DMS53 treated with DMSO at 0.1 percent for 48 hours (cell line): ENCODE results near the gene DNAL1.
"Not testable (repeated sequence)": the region's sequence is repeated elsewhere in the genome, so short reads cannot be mapped to it uniquely, and the experiment has no call there.

Experiments used
- DNase-seq: peaks from one replicate; lab custom pipeline; 2025; ENCODE audit not compliant: unreplicated experiment; lab: John Stamatoyannopoulos, UW

The DNAL1 gene

GRCh38 chr14:73644531-73645247, at the start of gene DNAL1:
Gene DNAL1 (plus strand): TSS chr14:73644986. CDS start chr14:73645040, 54 bp downstream.
- peak; percentile 68 for DNase-seq

- no peak for DNase-seq
These were observed 45.3 kb upstream of the DNAL1 start for GRCh38 chr14:73599499-73599898.

DNA sequence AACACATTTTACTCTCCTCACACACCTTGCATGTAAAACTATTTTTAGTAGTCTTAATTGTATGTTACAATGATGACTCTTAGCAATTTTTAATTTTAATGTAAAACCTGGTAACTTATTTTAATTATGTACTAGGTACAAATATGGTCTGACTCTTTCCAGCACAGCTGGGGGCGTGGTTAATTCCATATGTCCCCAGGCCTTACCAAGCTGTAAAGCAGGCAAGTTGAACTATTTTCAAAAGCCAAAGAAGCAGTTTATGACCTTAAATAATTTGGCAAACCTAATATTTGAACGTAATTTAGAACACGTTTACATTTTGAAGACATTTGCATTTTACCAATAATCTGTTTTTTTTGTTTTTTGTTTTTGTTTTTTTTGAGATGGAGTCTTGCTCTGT, 41.8 kb upstream of the DNAL1 start:
- no peak for DNase-seq

DNA sequence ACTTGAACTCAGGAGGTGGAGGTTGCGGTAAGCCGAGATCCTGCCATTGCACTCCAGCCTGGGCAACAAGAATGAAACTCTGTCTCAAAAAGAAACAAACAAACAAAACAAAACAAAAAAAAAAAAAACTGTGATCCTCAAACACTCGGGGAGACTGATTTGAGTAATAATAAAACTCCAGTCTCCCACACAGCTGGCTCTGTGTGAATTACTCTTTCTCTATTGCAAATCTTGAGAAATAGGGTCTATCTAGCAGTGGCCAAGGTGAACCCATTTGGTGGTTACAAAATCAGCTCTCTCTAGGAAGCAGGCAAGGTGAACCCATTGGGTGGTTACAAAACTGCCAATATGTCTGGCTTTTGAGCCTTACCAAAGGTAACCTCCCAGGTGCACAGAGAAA, 38.5 kb upstream of the DNAL1 start:
- no peak for DNase-seq

DNA sequence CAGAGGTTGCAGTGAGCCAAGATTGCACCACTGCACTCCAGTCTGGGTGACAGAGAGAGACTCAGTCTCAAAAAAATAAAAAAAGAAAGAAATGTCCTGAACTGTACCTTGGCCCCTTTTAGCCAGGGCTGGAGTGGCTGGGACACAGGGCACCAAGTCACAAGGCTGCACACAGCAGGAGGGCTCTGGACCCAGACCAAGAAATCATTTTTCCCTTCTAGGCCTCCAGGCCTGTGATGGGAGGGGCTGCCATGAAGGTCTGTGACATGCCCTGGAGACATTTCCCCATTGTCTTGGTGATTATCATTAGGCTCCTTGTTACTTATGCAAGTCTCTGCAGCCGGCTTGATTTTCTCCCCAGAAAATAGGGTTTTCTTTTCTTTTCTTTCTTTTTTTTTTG, 37.5 kb upstream of the DNAL1 start:
- no peak for DNase-seq

GRCh38 chr14:73610687-73611086, 34.1 kb upstream of the DNAL1 start:
- DNase-seq: no peak

- peak; percentile 49 for DNase-seq
These were observed 32.3 kb upstream of the DNAL1 start, which contains the start of gene ACOT6 for GRCh38 chr14:73612339-73613045. Gene ACOT6 (plus strand): TSS chr14:73612517. CDS start chr14:73612572, 55 bp downstream.

DNA sequence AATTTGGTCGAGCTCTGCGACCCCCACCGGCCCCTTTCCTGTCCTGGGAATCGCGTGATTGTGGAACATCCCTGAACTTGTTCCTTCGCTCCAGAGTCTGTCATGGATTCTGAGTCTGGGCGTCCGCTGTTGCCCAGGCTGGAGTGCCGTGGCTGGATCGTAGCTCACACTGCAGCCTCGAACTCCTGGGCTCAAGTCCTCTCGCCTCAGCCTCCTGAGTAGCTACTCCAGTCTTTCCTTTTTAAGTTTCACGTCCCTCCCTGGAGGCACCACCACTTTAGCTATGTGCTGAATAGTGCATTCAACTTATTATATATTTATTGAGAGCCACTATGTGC, 31.8 kb upstream of the DNAL1 start:
- no peak for DNase-seq

- peak; percentile 17 for DNase-seq
These were observed 31.3 kb upstream of the DNAL1 start for GRCh38 chr14:73613419-73613963.

GRCh38 chr14:73616831-73617230, 28.0 kb upstream of the DNAL1 start:
- DNase-seq: no peak

- DNase-seq: no peak
These were observed 25.3 kb upstream of the DNAL1 start for GRCh38 chr14:73619524-73619923.

GRCh38 chr14:73620268-73620667, 24.5 kb upstream of the DNAL1 start:
- DNase-seq: no peak

- DNase-seq: no peak
These were observed 21.2 kb upstream of the DNAL1 start for GRCh38 chr14:73623504-73624054.

- DNase-seq: no peak
These were observed 19.1 kb upstream of the DNAL1 start for GRCh38 chr14:73625706-73626105.

DNA sequence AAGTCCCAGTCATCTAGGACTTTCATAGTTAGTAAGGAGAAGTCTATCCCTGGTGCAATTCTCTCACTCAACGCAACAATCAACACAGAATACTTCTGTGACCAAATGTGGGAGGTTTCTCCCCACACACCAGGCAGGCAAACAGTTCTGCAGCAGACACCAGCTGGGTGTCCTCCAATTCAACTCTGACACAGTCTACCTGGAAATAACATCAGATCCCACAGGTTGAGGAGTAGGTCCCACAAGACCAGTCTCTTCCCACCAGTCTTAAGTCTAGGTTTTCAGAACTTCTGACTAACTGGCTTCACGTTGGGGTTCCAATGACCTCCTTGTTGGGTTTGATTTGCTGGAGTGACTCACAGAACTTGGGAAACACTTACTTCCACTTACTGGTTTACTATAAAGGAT, 17.6 kb upstream of the DNAL1 start:
- no peak for DNase-seq

DNA sequence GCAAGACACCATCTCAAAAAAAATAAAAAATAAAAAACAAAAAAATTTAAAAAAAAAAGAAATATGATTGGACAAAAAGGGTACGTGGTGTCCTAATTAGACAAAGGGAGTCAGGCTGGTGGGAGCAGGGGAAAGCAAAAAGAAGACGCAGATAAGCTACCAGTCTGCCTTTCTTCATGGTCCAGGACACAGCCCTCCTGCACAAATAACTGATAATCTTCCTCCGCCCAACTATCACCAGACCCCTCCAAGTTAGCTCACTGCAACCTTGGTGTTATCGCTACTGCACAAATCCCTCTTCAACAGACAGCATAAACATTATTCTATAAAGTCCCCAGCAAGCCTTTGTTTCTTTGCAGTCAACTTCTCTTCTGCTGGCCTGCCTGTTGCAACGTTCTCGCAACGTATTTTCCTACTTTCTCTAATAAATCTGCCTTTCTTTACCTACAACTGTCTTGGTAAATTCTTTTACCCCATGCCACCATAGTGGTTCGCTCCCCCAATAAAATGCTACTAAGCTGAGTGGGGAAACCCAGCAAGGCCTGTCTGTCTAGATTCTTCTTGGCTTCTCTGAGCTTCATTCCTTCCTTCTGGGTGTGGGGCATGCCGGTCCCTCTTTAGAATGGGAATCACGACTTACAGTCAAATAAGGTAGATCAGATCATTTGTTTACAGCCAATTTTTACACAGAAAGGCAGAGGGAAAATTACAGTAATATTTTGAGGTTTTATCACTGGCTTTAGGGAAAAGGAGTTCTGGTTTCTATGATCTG, 14.6 kb upstream of the DNAL1 start:
- DNase-seq: no peak

DNA sequence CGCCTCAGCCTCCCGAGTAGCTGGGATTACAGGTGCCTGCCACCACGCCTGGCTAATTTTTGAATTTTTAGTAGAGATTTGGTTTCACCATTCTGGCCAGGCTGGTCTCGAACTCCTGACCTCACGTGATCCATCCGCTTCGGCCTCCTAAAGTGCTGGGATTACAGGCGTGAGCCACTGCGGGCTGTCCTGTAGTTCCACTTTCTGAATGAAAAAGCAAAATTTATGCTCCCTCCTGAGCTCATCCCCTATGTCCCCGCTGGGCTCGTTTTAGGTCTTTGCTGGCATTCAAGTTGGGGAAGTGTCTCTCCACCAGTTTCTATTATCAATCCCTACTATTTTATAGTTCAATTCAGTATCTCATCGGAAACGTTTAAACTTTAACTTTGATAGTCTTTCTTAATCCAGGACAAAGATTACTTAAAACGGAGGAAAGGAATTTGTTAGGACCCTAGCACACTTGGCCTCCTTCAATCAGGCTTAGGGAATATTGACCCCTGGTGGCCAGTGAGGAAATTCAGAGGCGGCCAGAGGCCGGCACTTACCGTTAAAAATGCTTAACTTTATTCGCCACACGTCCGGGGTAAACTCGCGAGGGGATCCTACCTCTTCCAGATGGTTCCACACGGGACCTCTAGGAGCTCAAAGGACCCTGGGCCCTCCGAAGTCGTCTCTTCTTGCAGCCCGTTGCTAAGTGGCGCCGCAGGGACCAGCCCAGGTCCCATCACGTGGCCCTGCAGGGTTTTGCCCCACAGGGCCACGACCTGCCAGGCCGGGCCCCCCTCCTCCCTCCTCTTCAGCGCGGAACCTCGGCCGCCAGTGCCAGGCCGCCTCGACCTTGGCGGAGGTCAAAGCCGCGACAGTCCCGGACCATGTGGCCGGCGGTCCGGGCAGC, 11.4 kb upstream of the DNAL1 start:
- DNase-seq: peak; percentile 42

DNA sequence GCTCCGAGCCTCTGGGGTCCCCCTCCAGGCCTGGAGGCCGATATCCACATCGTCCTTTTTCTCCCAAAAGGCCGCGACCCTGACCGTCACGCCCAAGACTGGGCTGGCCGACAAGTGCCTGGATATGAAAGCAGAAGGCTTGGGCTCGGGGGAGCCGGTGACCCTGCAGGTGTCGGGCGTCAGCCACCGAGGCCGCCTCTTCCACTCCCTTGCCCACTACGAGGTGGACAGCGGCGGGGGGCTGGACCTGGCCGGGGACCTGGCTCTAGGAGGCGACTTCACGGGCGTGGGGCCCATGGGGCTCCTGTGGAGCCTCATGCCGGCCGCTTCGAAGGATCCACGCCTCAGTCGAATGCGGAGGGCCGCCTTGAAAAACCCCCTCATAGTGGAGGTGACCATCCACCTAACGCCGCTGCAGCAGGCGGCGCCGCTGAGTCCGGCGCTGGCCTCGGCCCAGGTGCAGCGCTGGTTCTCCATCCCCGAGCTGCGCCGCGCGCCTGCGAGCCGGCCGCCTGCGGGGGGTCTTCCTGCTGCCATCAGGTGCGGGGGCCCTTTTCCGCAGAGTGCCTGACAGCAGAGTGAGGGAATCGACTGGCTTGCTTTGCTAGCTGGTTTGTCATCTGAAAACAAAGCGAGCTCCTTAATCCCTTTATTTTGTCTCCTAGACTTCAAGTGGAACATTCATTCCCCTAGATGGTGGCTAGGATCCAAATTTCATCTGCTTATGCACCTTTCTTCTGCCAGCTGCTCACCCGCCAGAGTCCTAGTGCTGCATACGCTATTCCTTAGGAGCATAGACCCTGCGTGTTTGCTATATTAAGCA, 10.6 kb upstream of the DNAL1 start:
- DNase-seq: peak; percentile 34

- DNase-seq: not testable (repeated sequence)
These were observed 8.4 kb upstream of the DNAL1 start for GRCh38 chr14:73636355-73636754.
